Ascending aorta (tissue), 2 donors: ENCODE measurements around the gene UNC45A. TPM values are rescaled to one million over a fixed set of nuclear protein-coding genes. Genes with fewer than 3 reads are reported as not detected.

Source experiments
- DNase-seq, 2 donors: peaks; one replicate each; pipeline ENCODE4 v3.0.0-alpha.2; 2019; ENCODE audit warnings: low spot score in 2 of 2
- H3K27ac ChIP-seq, 2 donors: fragments of 200-600 bp; sonication (generic); one replicate each; pipeline ENCODE4 v1.5.1; 2016 to 2017; ENCODE audit warnings: mild to moderate bottlenecking in 1 of 2
- H3K27me3 ChIP-seq: fragments of 200-600 bp; sonication (generic); one replicate; pipeline ENCODE4 v1.5.1; 2017
- H3K36me3 ChIP-seq, 2 donors: fragments of 200-600 bp; sonication (generic); one replicate each; pipeline ENCODE4 v1.5.1; 2016
- H3K4me1 ChIP-seq, 2 donors: fragments of 200-600 bp; sonication (generic); one replicate each; pipeline ENCODE4 v1.5.1; 2016 to 2017; ENCODE audit warnings: mild to moderate bottlenecking in 1 of 2
- H3K4me3 ChIP-seq, 2 donors: fragments of 200-600 bp; sonication (generic); one replicate each; pipeline ENCODE4 v1.5.1; 2016 to 2017; ENCODE audit warnings: mild to moderate bottlenecking in 1 of 2
- H3K9me3 ChIP-seq, 2 donors: fragments of 200-600 bp; sonication (generic); one replicate each; pipeline ENCODE4 v1.5.1; 2016
- CTCF ChIP-seq, 3 experiments: fragments of 200-600 bp in 2 of 3; fragments of 450-650 bp in 1 of 3; sonication (generic) in 2 of 3; IDR thresholded peaks; one replicate each; pipeline ENCODE4 v1.5.1; 2016 to 2019; ENCODE audit warnings: antibody characterized with exemption in 3 of 3, mild to moderate bottlenecking in 1 of 3, moderate library complexity in 1 of 3
- intact Hi-C: fragments of 100-400 bp; cut with DNase I; formaldehyde crosslinking; loops from one replicate; pipeline ENCODE4 v1.15.1; 2023
- total RNA-seq: library from RNA; depleted of rRNA; stranded (reverse); fragments of >200 nt; gene quantifications from one replicate; pipeline ENCODE4 v1.1.0, GENCODE V29; 2016

Gene UNC45A
- total RNA-seq, 1 donor from 2014 or later: 73.5 TPM

- H3K4me1 ChIP-seq: no peaks in the 10 kb centered on the region
- no peaks in the 10 kb centered on the region for H3K27me3 ChIP-seq
- DNase-seq: no peak
- no peaks in the 10 kb centered on the region for H3K9me3 ChIP-seq
- TF ChIP-seq CTCF (IDR thresholded peaks at IDR 0.05): no peak
- H3K27ac ChIP-seq: no peak overlapping the region
- intact Hi-C loops: no loop called here
- H3K4me3 ChIP-seq: no peak overlapping the region
- peaks cover 87 to 92% of the 10 kb centered on the region in 2 donors for H3K36me3 ChIP-seq
These were observed 25.1 kb upstream of the UNC45A start for GRCh38 chr15:90909976-90910375.

DNA sequence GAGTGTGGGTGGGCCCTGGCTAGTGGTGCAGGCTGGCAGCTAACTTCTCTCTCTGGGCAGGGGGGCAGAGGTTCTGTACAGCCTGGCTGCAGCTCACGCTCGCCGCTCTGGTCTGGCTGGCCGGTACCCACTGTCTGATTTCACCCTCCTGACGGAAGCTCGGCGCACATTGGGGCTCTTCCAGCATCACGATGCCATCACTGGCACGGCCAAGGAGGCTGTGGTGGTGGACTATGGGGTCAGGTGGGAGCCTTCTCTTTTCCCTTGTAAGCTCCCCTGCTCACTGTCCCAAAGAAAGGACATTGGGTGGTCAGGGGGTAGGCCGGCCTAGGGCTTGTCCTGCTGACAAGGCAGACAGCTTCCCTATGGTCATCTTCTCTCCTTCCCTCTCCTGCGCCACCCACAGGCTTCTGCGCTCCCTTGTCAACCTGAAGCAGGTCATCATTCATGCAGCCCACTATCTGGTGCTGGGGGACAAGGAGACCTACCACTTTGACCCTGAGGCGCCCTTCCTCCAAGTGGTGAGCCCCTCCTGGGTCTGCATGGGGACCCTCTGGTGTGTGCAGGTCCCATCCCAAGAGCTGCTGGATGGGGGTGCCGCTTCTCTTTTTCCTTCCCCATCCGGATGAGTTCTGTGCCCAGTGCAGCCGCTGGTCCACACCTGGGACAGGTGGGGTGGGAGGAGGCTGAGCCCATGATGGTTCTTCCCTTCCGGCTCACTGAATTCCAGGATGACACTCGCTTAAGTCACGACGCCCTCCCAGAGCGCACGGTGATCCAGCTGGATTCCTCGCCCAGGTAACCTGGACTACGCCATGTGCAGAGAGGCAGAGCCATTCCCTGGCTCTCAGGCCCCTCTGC is 24.4 kb upstream of the UNC45A start:
- Histone ChIP-seq H3K4me3 (no peak overlapping the region), H3K27ac (no peak overlapping the region), H3K4me1 (no peaks in the 10 kb centered on the region), H3K27me3 (no peaks in the 10 kb centered on the region), H3K9me3 (no peaks in the 10 kb centered on the region), H3K36me3 (peaks cover 87% of the 10 kb centered on the region in 2 donors)
- DNase-seq: no peak
- intact Hi-C loops: no loop called here
- TF ChIP-seq CTCF (IDR thresholded peaks at IDR 0.05): no peak

- no peak for TF ChIP-seq CTCF (IDR thresholded peaks at IDR 0.05)
- Histone ChIP-seq H3K27ac (no peak overlapping the region), H3K4me1 (no peaks in the 10 kb centered on the region), H3K36me3 (peaks cover 86 to 87% of the 10 kb centered on the region in 2 donors), H3K27me3 (no peaks in the 10 kb centered on the region), H3K4me3 (no peak overlapping the region), H3K9me3 (no peaks in the 10 kb centered on the region)
- DNase-seq: no peak
- intact Hi-C loops: no loop called here
These were observed 23.8 kb upstream of the UNC45A start for GRCh38 chr15:90911302-90911623.

DNA sequence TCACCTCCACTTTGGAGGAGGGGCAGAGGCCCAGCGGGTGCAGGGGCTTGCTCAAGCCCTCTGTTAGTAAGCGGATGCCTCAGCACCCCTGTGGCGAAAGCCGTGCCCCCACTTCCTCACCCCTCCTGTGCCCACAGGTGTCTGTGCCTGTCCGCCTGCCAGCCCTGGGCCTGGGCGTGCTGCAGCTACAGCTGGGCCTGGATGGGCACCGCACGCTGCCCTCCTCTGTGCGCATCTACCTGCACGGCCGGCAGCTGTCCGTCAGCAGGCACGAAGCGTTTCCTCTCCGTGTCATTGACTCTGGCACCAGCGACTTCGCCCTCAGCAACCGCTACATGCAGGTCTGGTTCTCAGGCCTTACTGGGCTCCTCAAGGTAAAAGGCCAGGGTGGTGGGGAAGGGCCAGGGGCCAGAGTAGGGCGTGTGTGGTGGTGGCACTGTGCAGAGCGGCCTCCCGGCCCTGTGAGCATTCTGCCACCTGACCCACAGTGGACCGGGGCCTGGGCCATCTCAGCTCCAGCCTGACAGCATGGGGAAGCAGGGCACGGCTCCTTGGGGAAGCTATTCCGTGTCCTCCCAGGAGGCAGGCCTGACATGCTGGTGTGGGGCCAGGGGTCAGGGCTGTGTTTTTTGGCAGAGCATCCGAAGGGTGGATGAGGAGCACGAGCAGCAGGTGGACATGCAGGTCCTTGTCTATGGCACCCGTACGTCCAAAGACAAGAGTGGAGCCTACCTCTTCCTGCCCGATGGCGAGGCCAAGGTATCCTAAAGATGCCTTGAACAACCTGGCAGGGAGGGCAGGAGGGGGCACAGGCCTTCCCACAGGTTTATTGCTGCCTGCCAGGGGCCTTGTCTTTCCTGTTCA is 22.9 kb upstream of the UNC45A start:
- intact Hi-C loops: no loop called here

DNA sequence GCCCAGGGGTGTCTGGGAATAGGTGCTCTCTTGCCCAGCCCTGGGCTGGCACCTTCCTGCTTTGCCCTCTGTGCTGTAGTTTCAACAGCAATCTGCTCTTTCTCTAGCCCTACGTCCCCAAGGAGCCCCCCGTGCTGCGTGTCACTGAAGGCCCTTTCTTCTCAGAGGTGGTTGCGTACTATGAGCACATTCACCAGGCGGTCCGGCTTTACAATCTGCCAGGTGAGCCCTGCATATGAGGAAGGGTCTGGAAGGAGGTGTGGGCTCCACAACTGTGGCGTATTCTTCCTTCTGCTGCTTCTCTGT is 22.4 kb upstream of the UNC45A start:
- H3K36me3 ChIP-seq: peaks cover 84 to 88% of the 10 kb centered on the region in 2 donors

More for the DNA sequence above, 22.9 kb upstream of the UNC45A start:
- Histone ChIP-seq H3K9me3 (no peaks in the 10 kb centered on the region), H3K4me3 (no peak overlapping the region), H3K27ac (no peak overlapping the region), H3K4me1 (no peaks in the 10 kb centered on the region), H3K36me3 (peaks cover 86 to 88% of the 10 kb centered on the region in 2 donors), H3K27me3 (no peaks in the 10 kb centered on the region)
- no peak for DNase-seq
- no peak for TF ChIP-seq CTCF (IDR thresholded peaks at IDR 0.05)

More for the DNA sequence above, 22.4 kb upstream of the UNC45A start:
- Histone ChIP-seq H3K27me3 (no peaks in the 10 kb centered on the region), H3K4me1 (no peaks in the 10 kb centered on the region), H3K27ac (no peak overlapping the region), H3K4me3 (no peak overlapping the region), H3K9me3 (no peaks in the 10 kb centered on the region)
- DNase-seq: no peak
- TF ChIP-seq CTCF (IDR thresholded peaks at IDR 0.05): no peak
- intact Hi-C loops: no loop called here
